ENCODE measurements around the gene KRT23. TPM values are rescaled to one million over a fixed set of nuclear protein-coding genes. Genes with fewer than 3 reads are reported as not detected.
A peak's percentile ranks its signal among the peaks of the same experiment; 100 is the strongest.

Gene KRT23
- total and polyA plus RNA-seq, 2 of the 4 experiments (the other 2 are of a cell fraction): 0.36 to 0.39 TPM

GRCh38 chr17:40921026-40921425 lies 16.4 kb downstream of the KRT23 start:
- ATAC-seq (ENCODE audit: low read depth): no peak
- H2AFZ ChIP-seq (replicated peaks; ENCODE audit: low read length, poor library complexity): no peak overlapping the region

More at GRCh38 chr17:40921026-40921425, 16.4 kb downstream of the KRT23 start:
- H3K4ac ChIP-seq (ENCODE audit: low read depth, low read length): peak overlapping the region; percentile 72
- peaks cover 8% of the 10 kb centered on the region; the same call in 1 of the 2 replicates for H3K9me1 ChIP-seq (ENCODE audit: insufficient read depth, low read length)
- peak overlapping the region; percentile 69 for H2BK120ac ChIP-seq (ENCODE audit: low read depth, low read length)
- TF ChIP-seq SMC3 (IDR thresholded peaks at IDR 0.05; ENCODE audit: low read depth, low read length) (no peak), USF2 (IDR thresholded peaks at IDR 0.05; ENCODE audit: low read depth, low read length) (no peak), FOS (IDR thresholded peaks at IDR 0.05; ENCODE audit: low read depth, low read length) (no peak), CTCF (conservative IDR thresholded peaks at IDR 0.05; ENCODE audit: low read depth, low read length) (no peak), CHD1 (IDR thresholded peaks at IDR 0.05; ENCODE audit: low read depth, low read length) (no peak), RAD21 (IDR thresholded peaks at IDR 0.05; ENCODE audit: low read length) (no peak), CEBPB (IDR thresholded peaks at IDR 0.05; ENCODE audit: low read depth, low read length) (no peak), NFE2L2 (IDR thresholded peaks at IDR 0.05; ENCODE audit: low read depth, low read length) (no peak), MAFK (IDR thresholded peaks at IDR 0.05; ENCODE audit: low read depth, low read length) (no peak), POLR2A (IDR thresholded peaks at IDR 0.05; ENCODE audit: low read depth, low read length) (no peak), ELK1 (IDR thresholded peaks at IDR 0.05; ENCODE audit: borderline replicate concordance, low read depth, low read length) (no peak), RCOR1 (IDR thresholded peaks at IDR 0.05; ENCODE audit: insufficient replicate concordance, low read length) (no peak), MAZ (IDR thresholded peaks at IDR 0.05; ENCODE audit: borderline replicate concordance, low read depth, low read length) (no peak), RFX5 (IDR thresholded peaks at IDR 0.05; ENCODE audit: low read depth, low read length) (no peak)
- dilution Hi-C loops (cut with HindIII; ENCODE audit: low sequenced_read_pairs, unreplicated experiment): no loop called here
- H4K20me1 ChIP-seq (ENCODE audit: insufficient read depth, low read length): no peaks in the 10 kb centered on the region
- H3K79me1 ChIP-seq (ENCODE audit: low read depth in 1 of 2, low read length in 2 of 2): no peaks in the 10 kb centered on the region
- H2BK15ac ChIP-seq (ENCODE audit: low read depth, low read length): peak overlapping the region; percentile 54; the same call in 2 of the 3 replicates
- peak overlapping the region; percentile 64; the same call in 1 of the 2 replicates for H2AK5ac ChIP-seq (ENCODE audit: low read depth, low read length)
- BruUV-seq (replicated peaks): no TSS peak
- in situ Hi-C loops (cut with MboI; ENCODE audit: low sequenced_read_pairs): no loop called here
- intact Hi-C loops (cut with micrococcal nuclease): no loop called here
- H3K18ac ChIP-seq (ENCODE audit: low read depth, low read length): peak overlapping the region; percentile 18; the same call in 1 of the 2 replicates
- WGBS, 2 experiments (ENCODE audit: extremely low coverage in 2 of 2, insufficient read length in 1 of 2): no CpG with 5 or more reads among the region's 2 CpGs
- POLR2A ChIA-PET (ENCODE audit: unreplicated experiment): interaction anchor here (0.7 kb wide), 1 partner anchor 393 kb away, joined by 5 read pairs; no protein-coding TSS in a partner anchor
- H3K9ac ChIP-seq (ENCODE audit: low read depth, low read length): no peak overlapping the region
- no peaks in the 10 kb centered on the region for H3K27me3 ChIP-seq (ENCODE audit: control insufficient read depth, insufficient read depth, low read length)
- H4K91ac ChIP-seq (ENCODE audit: insufficient read depth, low read depth, low read length): peak overlapping the region; percentile 32; the same call in 1 of the 2 replicates
- no peak overlapping the region; the same call in 1 of the 2 replicates for H3K56ac ChIP-seq (ENCODE audit: extremely low read depth, insufficient read depth, low read length)
- no peak overlapping the region for H3K23ac ChIP-seq (ENCODE audit: low read depth, low read length)
- no peak overlapping the region for H3K4me3 ChIP-seq (ENCODE audit: insufficient read depth, low read depth, low read length)
- CTCF ChIA-PET: interaction anchor here (0.7 kb wide), 1 partner anchor 11 kb away, joined by 4 read pairs; no protein-coding TSS in a partner anchor
- no peaks in the 10 kb centered on the region for H3K9me3 ChIP-seq (ENCODE audit: control insufficient read depth, insufficient read depth, low read length)
- no peaks in the 10 kb centered on the region for H3K36me3 ChIP-seq (ENCODE audit: control insufficient read depth, insufficient read depth, low read length)
- no peak for DNase-seq
- H4K8ac ChIP-seq (ENCODE audit: low read depth in 2 of 2, low read length in 2 of 2): peak overlapping the region in 1 of 2 experiments; percentile 56; a peak in 3 of 4 replicates
- H3K4me1 ChIP-seq (ENCODE audit: control insufficient read depth, insufficient read depth, low read length): peaks cover 8% of the 10 kb centered on the region
- peak overlapping the region; percentile 20; the same call in 1 of the 2 replicates for H4K5ac ChIP-seq (ENCODE audit: low read depth, low read length)
- H3K27ac ChIP-seq (ENCODE audit: insufficient read depth, low read length): no peak overlapping the region
- H3K14ac ChIP-seq (replicated peaks; ENCODE audit: low read depth, low read length): 0 out of 2 replicates have a peak overlapping the region, but pooled peaks have one; percentile 44
- H2BK5ac ChIP-seq (ENCODE audit: low read depth, low read length, poor library complexity, severe bottlenecking): peak overlapping the region; percentile 42
- no peak overlapping the region for H2AK9ac ChIP-seq (replicated peaks; ENCODE audit: low read depth, low read length, poor library complexity)
- H2BK20ac ChIP-seq (ENCODE audit: low read depth, low read length): peak overlapping the region; percentile 81
- no peak overlapping the region for H3K4me2 ChIP-seq (ENCODE audit: low read depth, low read length)

Data from IMR-90 (cell line).